Mucosa of descending colon (tissue), 3 donors: ENCODE data around the gene RAB11FIP3. TPM values are rescaled to one million over a fixed set of nuclear protein-coding genes. Genes with fewer than 3 reads are reported as not detected.
A peak's percentile ranks its signal among the peaks of the same experiment; 100 is the strongest.
"Not testable (repeated sequence)": the region's sequence is repeated elsewhere in the genome, so short reads cannot be mapped to it uniquely, and the experiment has no call there.

ENCODE experiments used
- ATAC-seq: fragments of 200-7000 bp; cut with Tn5 transposase; one replicate; pipeline ENCODE4 v1.9.1; 2020; ENCODE audit warnings: mild to moderate bottlenecking, moderate library complexity
- DNase-seq, 3 donors: peaks; one replicate each; pipeline ENCODE4 v3.0.0-alpha.2; 2020
- H3K36me3 ChIP-seq: fragments of 200-600 bp; one replicate; pipeline ENCODE4 v1.8.0; 2021; ENCODE audit warnings: low read depth, mild to moderate bottlenecking
- H3K4me1 ChIP-seq: fragments of 200-600 bp; one replicate; pipeline ENCODE4 v1.8.0; 2021; ENCODE audit warnings: low read depth, mild to moderate bottlenecking
- H3K4me3 ChIP-seq: fragments of 200-600 bp; one replicate; pipeline ENCODE4 v1.8.0; 2021; ENCODE audit warnings: mild to moderate bottlenecking
- H3K9me3 ChIP-seq: fragments of 200-600 bp; one replicate; pipeline ENCODE4 v1.8.0; 2021; ENCODE audit warnings: mild to moderate bottlenecking
- intact Hi-C, 2 donors: fragments of 100-400 bp; cut with DNase I in 1 of 2; cut with micrococcal nuclease in 1 of 2; formaldehyde crosslinking; loops; one replicate each; pipeline versions ENCODE4 v1.11.0 to v1.11.1; 2022; cut with DNase I, micrococcal nuclease
- total RNA-seq, 3 donors: library from RNA; stranded (reverse); fragmentation: NEBNext Ultra II Directional in 2 of 3; extraction: Animal tissue kit (Norgen Biotek cat#: 25700) in 2 of 3; gene quantifications; one replicate each; pipeline versions ENCODE4 v1.2.1 to v1.2.4, GENCODE V29; 2021 to 2023
- TF ChIP-seq, protein P1 (sequence below): fragments of 200-600 bp; IDR thresholded peaks from one replicate; pipeline ENCODE4 v1.8.0; 2022; ENCODE audit warnings: antibody characterized with exemption, mild to moderate bottlenecking
- donor health status: DM: no; HTN: no; CAD: no; lungs with moderate emphysema.
- donor health status: DM: no; HTN: no; CAD: no.
- donor health status: DM: no; HTN: yes; CAD: no.

RAB11FIP3 gene
- total RNA-seq, 3 donors from 2014 or later = 22.3 to 45.6 (median 30.7) TPM

DNA sequence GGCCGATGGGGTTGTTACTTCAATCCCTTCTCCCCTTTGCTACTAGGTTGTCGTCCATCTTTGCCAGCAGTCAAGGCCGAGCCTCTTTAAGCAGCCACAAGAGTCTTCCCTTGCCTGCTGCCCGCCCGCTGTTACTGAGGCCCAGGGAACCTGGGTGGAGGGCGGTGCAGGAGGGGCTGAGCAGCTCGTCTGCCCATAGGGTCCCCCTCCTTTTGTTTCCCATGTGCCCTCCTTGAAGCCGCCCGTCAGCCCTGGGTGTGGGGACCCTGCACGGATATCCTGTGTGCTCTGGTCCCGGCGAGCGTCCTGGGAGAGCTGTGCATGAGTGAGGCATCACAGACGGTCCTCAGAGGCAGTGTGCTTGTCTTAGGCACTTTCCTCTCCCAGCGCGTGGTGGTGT is 64.2 kb downstream of the RAB11FIP3 start:
- Histone ChIP-seq H3K4me1 (no peaks in the 10 kb centered on the region), H3K4me3 (no peak overlapping the region), H3K36me3 (no peaks in the 10 kb centered on the region), H3K9me3 (no peaks in the 10 kb centered on the region)
- ATAC-seq (no peak), DNase-seq (no peak)
- TF ChIP-seq, protein P1, sequence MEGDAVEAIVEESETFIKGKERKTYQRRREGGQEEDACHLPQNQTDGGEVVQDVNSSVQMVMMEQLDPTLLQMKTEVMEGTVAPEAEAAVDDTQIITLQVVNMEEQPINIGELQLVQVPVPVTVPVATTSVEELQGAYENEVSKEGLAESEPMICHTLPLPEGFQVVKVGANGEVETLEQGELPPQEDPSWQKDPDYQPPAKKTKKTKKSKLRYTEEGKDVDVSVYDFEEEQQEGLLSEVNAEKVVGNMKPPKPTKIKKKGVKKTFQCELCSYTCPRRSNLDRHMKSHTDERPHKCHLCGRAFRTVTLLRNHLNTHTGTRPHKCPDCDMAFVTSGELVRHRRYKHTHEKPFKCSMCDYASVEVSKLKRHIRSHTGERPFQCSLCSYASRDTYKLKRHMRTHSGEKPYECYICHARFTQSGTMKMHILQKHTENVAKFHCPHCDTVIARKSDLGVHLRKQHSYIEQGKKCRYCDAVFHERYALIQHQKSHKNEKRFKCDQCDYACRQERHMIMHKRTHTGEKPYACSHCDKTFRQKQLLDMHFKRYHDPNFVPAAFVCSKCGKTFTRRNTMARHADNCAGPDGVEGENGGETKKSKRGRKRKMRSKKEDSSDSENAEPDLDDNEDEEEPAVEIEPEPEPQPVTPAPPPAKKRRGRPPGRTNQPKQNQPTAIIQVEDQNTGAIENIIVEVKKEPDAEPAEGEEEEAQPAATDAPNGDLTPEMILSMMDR = no peak
- intact Hi-C loops = no loop called here

DNA sequence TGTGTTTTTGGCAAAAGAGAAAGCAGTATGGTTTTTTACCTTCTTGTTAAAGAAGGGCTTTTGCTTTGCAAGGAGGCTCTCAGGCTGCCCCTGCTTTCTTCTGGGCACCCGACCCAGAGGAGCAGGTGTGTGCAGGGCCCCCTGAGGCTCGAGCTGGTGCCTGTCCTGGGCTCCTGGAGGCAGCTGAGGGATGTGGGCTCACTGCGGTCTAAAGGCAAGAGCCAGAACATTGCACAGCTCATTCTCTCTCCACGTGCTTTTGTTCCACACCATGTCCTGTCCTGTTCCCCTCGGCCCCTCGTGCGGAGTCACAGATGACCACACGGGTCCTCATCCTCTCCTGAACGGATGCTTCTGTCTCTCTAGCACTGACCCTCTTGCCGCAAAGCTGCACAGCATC is 65.3 kb downstream of the RAB11FIP3 start:
- no peak for ATAC-seq
- Histone ChIP-seq H3K4me3 (no peak overlapping the region), H3K9me3 (no peaks in the 10 kb centered on the region), H3K4me1 (no peaks in the 10 kb centered on the region), H3K36me3 (no peaks in the 10 kb centered on the region)
- intact Hi-C loops = no loop called here
- no peak for DNase-seq
- TF ChIP-seq, protein P1 = no peak

DNA sequence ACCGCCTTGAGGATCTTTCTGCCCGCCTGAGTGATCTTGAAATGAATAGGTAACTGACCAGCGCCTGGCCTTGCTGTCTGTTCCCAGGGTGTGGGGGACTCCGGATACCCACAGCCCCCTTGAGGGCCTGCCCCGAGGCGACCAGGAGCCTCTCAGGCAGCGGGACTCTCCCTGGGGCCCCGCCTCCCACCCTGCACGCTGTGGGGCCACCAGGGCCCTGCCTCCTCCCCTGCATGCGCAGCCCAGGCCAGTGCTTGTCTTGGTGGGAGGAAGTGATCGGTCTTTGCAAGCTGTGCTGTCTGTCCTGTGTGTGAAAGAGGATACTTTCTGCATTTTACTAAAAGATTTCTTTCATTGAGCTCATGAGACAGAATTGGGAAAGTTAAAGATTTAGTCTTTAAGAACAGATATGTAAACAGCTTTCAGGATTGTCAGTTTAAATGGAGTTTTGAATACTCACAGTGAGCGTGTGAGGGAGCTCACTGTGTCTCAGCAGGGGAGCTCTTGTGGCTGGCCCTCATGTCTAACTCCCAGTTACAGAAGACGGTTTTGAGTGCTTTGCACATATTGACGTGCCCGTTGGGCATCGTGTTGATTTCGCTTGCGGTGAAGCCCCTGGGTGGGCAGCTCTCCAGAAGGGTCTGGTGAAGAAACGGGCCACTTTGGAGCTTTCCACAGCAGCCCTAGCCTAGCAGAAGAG is 65.9 kb downstream of the RAB11FIP3 start:
- Histone ChIP-seq H3K9me3 (no peaks in the 10 kb centered on the region), H3K4me1 (no peaks in the 10 kb centered on the region), H3K36me3 (no peaks in the 10 kb centered on the region), H3K4me3 (no peak overlapping the region)
- TF ChIP-seq, protein P1 = no peak
- intact Hi-C loops = no loop called here
- DNase-seq (no peak), ATAC-seq (no peak)

DNA sequence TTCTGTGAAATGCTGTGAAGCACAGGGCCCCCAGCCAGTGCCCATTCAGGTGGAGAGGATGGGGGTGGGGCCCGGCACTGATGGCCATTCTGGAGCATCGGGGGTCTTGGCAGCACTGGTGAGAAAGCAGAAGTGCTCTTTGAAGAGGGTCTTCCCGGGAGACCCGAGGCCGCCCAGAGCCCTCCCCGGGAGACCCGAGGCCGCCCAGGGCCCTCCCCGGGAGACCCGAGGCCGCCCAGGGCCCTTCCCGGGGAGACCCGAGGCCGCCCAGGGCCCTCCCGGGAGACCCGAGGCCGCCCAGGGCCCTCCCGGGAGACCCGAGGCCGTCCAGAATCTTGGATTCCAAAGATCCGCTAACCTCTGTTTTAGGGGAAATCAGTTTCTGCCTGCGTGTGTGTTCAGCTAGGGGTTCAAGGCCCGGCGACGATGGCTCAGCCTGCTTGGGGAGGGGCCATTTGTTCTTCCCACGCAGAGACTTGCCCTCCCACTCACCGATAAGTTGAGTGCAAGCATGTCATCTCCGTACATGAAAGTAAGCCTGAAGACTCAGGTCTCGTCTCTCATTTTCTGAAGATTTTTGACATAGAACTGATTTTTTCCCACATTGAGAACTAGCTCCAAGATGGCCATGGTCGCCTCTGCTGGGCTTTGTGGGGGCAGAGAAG is 66.9 kb downstream of the RAB11FIP3 start:
- intact Hi-C loops = no loop called here
- Histone ChIP-seq H3K4me3 (no peak overlapping the region), H3K4me1 (no peaks in the 10 kb centered on the region), H3K9me3 (no peaks in the 10 kb centered on the region), H3K36me3 (no peaks in the 10 kb centered on the region)
- DNase-seq = no peak
- ATAC-seq = peak; percentile 14
- TF ChIP-seq, protein P1 = no peak

DNA sequence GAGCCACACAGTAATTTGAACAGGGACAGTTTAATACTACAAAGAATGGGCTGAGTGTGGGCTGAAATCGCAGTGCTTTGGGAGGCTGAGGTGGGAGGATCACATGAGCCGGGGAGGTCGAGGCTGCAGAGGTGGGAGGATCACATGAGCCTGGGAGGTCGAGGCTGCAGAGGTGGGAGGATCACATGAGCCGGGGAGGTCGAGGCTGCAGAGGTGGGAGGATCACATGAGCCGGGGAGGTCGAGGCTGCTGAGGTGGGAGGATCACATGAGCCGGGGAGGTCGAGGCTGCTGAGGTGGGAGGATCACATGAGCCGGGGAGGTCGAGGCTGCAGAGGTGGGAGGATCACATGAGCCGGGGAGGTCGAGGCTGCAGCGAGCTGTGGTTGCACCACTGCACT is 69.2 kb downstream of the RAB11FIP3 start:
- H3K4me3 ChIP-seq, H3K4me1 ChIP-seq, H3K36me3 ChIP-seq, ATAC-seq, H3K9me3 ChIP-seq, DNase-seq, intact Hi-C loops: not testable (repeated sequence)

DNA sequence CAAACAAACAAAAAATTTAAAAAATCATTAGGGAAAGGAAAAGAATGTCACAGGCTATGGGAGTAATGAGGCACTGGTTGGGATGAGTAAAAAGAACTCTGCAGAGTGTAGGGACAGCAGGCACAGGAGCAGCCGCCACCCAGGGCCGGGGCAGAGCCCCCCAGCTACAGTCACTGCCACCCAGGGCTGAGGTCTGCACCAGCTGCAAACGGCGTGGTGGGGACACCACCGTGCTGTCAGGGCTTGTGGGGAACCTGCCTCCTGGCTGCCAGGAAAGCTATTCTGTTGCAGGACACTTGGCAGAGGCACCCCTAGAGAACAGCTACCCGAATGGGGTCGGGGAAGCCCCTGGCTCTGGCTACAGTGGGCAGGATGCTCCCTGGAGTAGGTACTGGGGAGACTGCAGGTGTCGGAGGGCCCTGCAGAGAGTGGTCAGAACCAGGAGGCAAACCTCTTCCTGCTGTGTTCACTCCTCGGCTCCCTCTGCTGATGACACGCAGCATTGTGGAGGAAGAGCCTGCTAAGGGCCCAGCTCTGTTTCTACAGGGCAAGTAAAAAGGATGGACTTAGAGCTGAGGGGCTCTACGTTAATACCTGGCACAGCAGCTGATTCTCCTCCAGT is 69.8 kb downstream of the RAB11FIP3 start:
- Histone ChIP-seq H3K9me3 (no peaks in the 10 kb centered on the region), H3K4me3 (no peak overlapping the region), H3K4me1 (no peaks in the 10 kb centered on the region), H3K36me3 (no peaks in the 10 kb centered on the region)
- intact Hi-C loops = no loop called here
- ATAC-seq (peak; percentile 83), DNase-seq (peak in 2 of 3 donors; percentile 53 to 59)
- TF ChIP-seq, protein P1 = no peak
